Fibroblast of lung (primary cell): Measurements from ENCODE around the gene PTPRU. TPM values are rescaled to one million over a fixed set of nuclear protein-coding genes. Genes with fewer than 3 reads are reported as not detected.
A peak's percentile ranks its signal among the peaks of the same experiment; 100 is the strongest.

ENCODE experiments used
- DNase-seq, 2 donors: peaks; one replicate each; pipeline versions ENCODE4 v3.0.0 to v3.0.0-alpha.2; 2010; ENCODE audit warnings: low read depth in 2 of 2
- H2AFZ ChIP-seq: 2 replicates; pipeline ENCODE4 v1.5.1; 2012; ENCODE audit warnings: low read length, control low read depth, inconsistent platforms
- H3K27ac ChIP-seq: 2 replicates; pipeline ENCODE4 v1.5.1; 2011; ENCODE audit warnings: low read length, control low read depth; ENCODE audit not compliant: insufficient read depth
- H3K27me3 ChIP-seq: 2 replicates; pipeline ENCODE4 v1.5.1; 2011; ENCODE audit warnings: mild to moderate bottlenecking, low read length; ENCODE audit not compliant: control insufficient read depth, insufficient read depth
- H3K36me3 ChIP-seq: 2 replicates; pipeline ENCODE4 v1.5.1; 2011; ENCODE audit warnings: low read length; ENCODE audit not compliant: control insufficient read depth, insufficient read depth
- H3K4me1 ChIP-seq: 2 replicates; pipeline ENCODE4 v1.5.1; 2011; ENCODE audit warnings: low read length; ENCODE audit not compliant: control insufficient read depth, insufficient read depth; ENCODE audit errors: extremely low read depth
- H3K4me2 ChIP-seq: 2 replicates; pipeline ENCODE4 v1.5.1; 2011; ENCODE audit warnings: low read length, control low read depth; ENCODE audit not compliant: insufficient read depth; ENCODE audit errors: extremely low read depth
- H3K4me3 ChIP-seq, 4 experiments: fragments of 200-600 bp in 1 of 4; sonication (generic) in 1 of 4; replicated peaks in 1 of 4; 2 replicates each; pipeline ENCODE4 v1.5.1; 2011 to 2016; ENCODE audit warnings: low read length in 4 of 4, low read depth in 3 of 4, mild to moderate bottlenecking in 3 of 4, control low read depth in 2 of 4, inconsistent platforms in 1 of 4, mixed read lengths in 1 of 4; ENCODE audit not compliant: insufficient read depth in 1 of 4; ENCODE audit errors: control extremely low read depth in 1 of 4
- H3K79me2 ChIP-seq: 2 replicates; pipeline ENCODE4 v1.5.1; 2012; ENCODE audit warnings: mild to moderate bottlenecking, low read length, inconsistent platforms; ENCODE audit not compliant: control insufficient read depth, insufficient read depth
- H3K9ac ChIP-seq: 2 replicates; pipeline ENCODE4 v1.5.1; 2011; ENCODE audit warnings: mild to moderate bottlenecking, low read length, control low read depth; ENCODE audit not compliant: insufficient read depth
- H3K9me3 ChIP-seq: 2 replicates; pipeline ENCODE4 v1.5.1; 2012; ENCODE audit warnings: low read depth, low read length; ENCODE audit not compliant: control insufficient read depth, insufficient read depth
- H4K20me1 ChIP-seq: 2 replicates; pipeline ENCODE4 v1.5.1; 2011; ENCODE audit warnings: low read length; ENCODE audit not compliant: control insufficient read depth, insufficient read depth; ENCODE audit errors: extremely low read depth
- EZH2 ChIP-seq: IDR thresholded peaks from 2 replicates; pipeline ENCODE4 v1.5.1; 2012; ENCODE audit warnings: low read length, control low read depth, mild to moderate bottlenecking; ENCODE audit errors: missing control alignments
- polyA plus RNA-seq, 2 donors: library from polyadenylated mRNA; depleted of rRNA in 1 of 2; stranded (reverse) in 1 of 2; unstranded in 1 of 2; fragments of >200 nt; gene quantifications; 2 replicates each; pipeline ENCODE4 v1.2.1, GENCODE V29; 2011 to 2012; ENCODE audit warnings: missing spikeins in 1 of 2
- total RNA-seq: library from RNA; depleted of rRNA; stranded (reverse); fragments of >200 nt; gene quantifications from 2 replicates; pipeline ENCODE4 v1.2.1, GENCODE V29; 2014
- TF ChIP-seq, protein P1 (sequence below), 2 donors: IDR thresholded peaks in 1 of 2; conservative IDR thresholded peaks in 1 of 2; 1 replicate in 1 of 2; 2 replicates in 1 of 2; pipeline ENCODE4 v1.5.1; 2011 to 2012; ENCODE audit warnings: low read length in 2 of 2, control low read depth in 1 of 2, inconsistent platforms in 1 of 2, low read depth in 1 of 2, mild to moderate bottlenecking in 1 of 2

Gene PTPRU
- total and polyA plus RNA-seq, 2 donors (not counting 1 experiment from before 2014, with no cell fraction given): 1.4 to 25.8 TPM

GRCh38 chr1:29330856-29331255 is 94.5 kb downstream of the PTPRU start:
- Histone ChIP-seq H3K9me3 (no peaks in the 10 kb centered on the region), H3K9ac (no peak overlapping the region), H4K20me1 (no peaks in the 10 kb centered on the region), H3K4me2 (no peak overlapping the region), H3K27ac (no peak overlapping the region), H3K27me3 (no peaks in the 10 kb centered on the region), H3K4me3 (no peak overlapping the region), H3K4me1 (no peaks in the 10 kb centered on the region), H2AFZ (no peak overlapping the region), H3K36me3 (no peaks in the 10 kb centered on the region), H3K79me2 (no peaks in the 10 kb centered on the region)
- no peak for DNase-seq
- TF ChIP-seq, protein P1, sequence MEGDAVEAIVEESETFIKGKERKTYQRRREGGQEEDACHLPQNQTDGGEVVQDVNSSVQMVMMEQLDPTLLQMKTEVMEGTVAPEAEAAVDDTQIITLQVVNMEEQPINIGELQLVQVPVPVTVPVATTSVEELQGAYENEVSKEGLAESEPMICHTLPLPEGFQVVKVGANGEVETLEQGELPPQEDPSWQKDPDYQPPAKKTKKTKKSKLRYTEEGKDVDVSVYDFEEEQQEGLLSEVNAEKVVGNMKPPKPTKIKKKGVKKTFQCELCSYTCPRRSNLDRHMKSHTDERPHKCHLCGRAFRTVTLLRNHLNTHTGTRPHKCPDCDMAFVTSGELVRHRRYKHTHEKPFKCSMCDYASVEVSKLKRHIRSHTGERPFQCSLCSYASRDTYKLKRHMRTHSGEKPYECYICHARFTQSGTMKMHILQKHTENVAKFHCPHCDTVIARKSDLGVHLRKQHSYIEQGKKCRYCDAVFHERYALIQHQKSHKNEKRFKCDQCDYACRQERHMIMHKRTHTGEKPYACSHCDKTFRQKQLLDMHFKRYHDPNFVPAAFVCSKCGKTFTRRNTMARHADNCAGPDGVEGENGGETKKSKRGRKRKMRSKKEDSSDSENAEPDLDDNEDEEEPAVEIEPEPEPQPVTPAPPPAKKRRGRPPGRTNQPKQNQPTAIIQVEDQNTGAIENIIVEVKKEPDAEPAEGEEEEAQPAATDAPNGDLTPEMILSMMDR (conservative IDR thresholded peaks at IDR 0.05 in 1 of 2, IDR thresholded peaks at IDR 0.05 in 1 of 2; ENCODE audit: low read depth in 1 of 2, low read length in 2 of 2): no peak
- TF ChIP-seq EZH2: no peak

GRCh38 chr1:29331309-29331708 is 95.0 kb downstream of the PTPRU start:
- Histone ChIP-seq H3K36me3 (no peaks in the 10 kb centered on the region), H3K79me2 (no peaks in the 10 kb centered on the region), H3K9ac (no peak overlapping the region), H3K4me1 (no peaks in the 10 kb centered on the region), H3K9me3 (no peaks in the 10 kb centered on the region), H3K4me2 (no peak overlapping the region), H2AFZ (no peak overlapping the region), H3K4me3 (no peak overlapping the region), H3K27me3 (no peaks in the 10 kb centered on the region), H3K27ac (no peak overlapping the region), H4K20me1 (no peaks in the 10 kb centered on the region)
- TF ChIP-seq, protein P1 (conservative IDR thresholded peaks at IDR 0.05 in 1 of 2, IDR thresholded peaks at IDR 0.05 in 1 of 2; ENCODE audit: low read depth in 1 of 2, low read length in 2 of 2): no peak
- TF ChIP-seq EZH2: no peak
- no peak for DNase-seq

GRCh38 chr1:29331729-29332128 is 95.4 kb downstream of the PTPRU start:
- DNase-seq: peak in 1 of 2 donors; percentile 41
- Histone ChIP-seq H3K36me3 (no peaks in the 10 kb centered on the region), H3K9ac (no peak overlapping the region), H3K4me3 (no peak overlapping the region), H3K27ac (no peak overlapping the region), H4K20me1 (no peaks in the 10 kb centered on the region), H3K4me2 (no peak overlapping the region), H2AFZ (no peak overlapping the region), H3K27me3 (no peaks in the 10 kb centered on the region), H3K79me2 (no peaks in the 10 kb centered on the region), H3K9me3 (no peaks in the 10 kb centered on the region), H3K4me1 (no peaks in the 10 kb centered on the region)
- TF ChIP-seq, protein P1 (conservative IDR thresholded peaks at IDR 0.05 in 1 of 2, IDR thresholded peaks at IDR 0.05 in 1 of 2; ENCODE audit: low read depth in 1 of 2, low read length in 2 of 2): no peak
- no peak for TF ChIP-seq EZH2
